ENCODE data around the gene PINK1.

PINK1 gene

GRCh38 chr1:20611652-20612051, 21.6 kb upstream of the PINK1 start:
- DNase-seq: no peak

GRCh38 chr1:20612221-20612746, 21.0 kb upstream of the PINK1 start:
- DNase-seq: no peak

- DNase-seq: no peak
These were observed 19.1 kb upstream of the PINK1 start for GRCh38 chr1:20614131-20614579.

GRCh38 chr1:20615946-20616846, 17.1 kb upstream of the PINK1 start:
- no peak for DNase-seq

DNA sequence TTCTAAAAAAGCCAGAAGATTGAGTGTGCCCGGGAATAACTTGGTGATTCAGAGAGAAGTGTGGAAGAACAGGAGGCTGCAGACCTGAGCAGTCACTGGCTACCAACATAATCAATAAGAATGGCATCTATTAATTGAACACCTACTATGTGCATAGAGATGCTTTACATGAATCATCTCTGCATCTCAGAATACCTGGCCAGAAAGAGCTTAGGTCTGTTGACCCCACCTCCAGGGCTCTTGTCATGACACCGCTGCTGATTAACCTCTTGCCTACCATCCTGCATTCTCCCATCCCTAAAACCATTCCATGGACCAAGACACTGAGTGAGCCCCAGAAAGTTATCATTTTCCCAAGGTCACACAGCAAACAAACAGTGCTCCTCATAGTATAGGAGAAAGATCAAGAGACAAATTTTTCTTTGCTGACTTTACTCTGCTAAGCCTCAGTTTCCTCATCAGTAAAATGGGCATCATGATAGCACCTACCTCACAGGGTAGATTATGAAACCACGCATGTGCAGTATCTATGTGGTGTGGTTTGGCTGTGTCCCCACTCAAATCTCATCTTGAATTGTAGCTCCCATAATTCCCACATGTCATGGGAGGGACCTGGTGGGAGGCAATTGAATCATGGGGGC, 16.3 kb upstream of the PINK1 start:
- DNase-seq: no peak

DNA sequence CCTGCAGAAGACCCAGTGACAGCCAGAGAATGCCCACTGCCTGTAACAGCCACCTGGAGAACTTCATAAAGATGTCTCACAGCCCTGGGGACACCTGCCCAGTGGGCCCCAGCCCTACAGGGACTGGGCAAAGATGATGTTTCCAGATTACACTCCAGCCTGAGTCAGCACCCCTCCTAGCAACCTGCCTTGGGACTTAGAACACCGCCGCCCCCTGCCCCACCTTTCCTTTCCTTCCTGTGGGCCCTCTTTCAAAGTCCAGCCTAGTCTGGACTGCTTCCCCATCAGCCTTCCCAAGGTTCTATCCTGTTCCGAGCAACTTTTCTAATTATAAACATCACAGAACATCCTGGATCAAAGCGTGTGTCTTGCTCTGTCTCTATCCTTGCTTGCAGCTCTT, 14.7 kb upstream of the PINK1 start:
- DNase-seq: no peak

DNA sequence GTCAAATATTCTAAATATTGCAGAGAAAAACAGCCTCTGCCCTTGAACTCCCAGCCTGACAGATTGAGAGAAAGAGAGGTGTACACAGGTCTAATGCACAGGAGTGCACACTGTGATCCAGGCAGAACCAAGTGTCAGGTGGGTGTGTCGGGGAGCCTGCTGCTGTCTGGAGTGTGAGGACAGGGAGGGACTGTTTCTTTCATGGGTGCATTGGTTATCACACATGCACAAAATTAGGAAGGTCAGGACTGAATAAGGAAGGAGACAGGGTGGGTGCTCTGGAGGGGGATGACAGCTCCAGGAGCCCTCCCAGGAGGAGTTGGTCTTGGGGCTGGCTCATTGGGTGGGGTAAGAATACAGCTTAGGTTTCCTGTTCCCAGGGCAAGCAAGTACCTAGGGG, 13.3 kb upstream of the PINK1 start:
- no peak for DNase-seq

DNA sequence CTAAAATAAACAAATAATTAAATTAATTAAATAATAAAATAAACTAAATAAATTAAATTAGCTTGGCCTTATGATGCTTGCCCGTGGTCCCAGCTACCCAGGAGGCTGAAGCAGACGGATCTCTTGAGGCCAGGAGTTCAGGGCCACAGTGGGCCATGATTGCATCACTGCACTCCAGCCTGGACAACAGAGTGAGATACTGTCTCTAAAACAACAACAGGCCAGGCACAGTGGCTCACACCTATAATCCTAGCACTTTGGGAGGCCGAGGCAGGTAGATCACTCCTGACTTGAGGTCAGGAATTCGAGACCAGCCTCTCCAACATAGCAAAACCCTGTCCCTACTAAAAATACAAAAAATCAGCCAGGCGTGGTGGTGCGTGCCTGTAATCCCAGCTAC, 12.2 kb upstream of the PINK1 start:
- DNase-seq: no peak

DNA sequence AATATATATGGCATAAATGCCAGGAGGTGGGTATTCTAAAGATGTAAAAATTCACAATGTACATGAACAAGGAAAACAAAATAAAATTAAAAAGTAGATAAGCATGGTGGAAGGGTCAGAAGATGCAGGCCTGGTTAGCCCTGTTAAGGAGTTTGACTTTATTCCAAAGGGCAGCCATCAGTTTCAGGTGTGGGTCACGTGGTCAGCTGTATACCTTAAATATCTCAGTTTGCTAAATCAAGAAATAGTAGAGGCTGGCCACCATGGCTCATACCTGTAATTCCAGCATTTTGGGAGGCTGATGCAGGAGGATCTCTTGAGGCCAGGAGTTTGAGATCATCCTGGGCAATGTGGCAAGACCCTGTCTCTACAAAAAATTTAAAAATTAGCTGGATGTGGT, 8.5 kb upstream of the PINK1 start:
- DNase-seq: no peak

GRCh38 chr1:20625176-20626097, 7.8 kb upstream of the PINK1 start:
- DNase-seq: no peak

- DNase-seq: no peak
These were observed 7.2 kb upstream of the PINK1 start for GRCh38 chr1:20626098-20626427.

GRCh38 chr1:20626524-20626923, 6.7 kb upstream of the PINK1 start:
- DNase-seq: no peak

- DNase-seq: no peak
These were observed 2.5 kb upstream of the PINK1 start for GRCh38 chr1:20630729-20631128.

- no peak for DNase-seq
These were observed 872 bp upstream of the PINK1 start for GRCh38 chr1:20632386-20632785.

DNA sequence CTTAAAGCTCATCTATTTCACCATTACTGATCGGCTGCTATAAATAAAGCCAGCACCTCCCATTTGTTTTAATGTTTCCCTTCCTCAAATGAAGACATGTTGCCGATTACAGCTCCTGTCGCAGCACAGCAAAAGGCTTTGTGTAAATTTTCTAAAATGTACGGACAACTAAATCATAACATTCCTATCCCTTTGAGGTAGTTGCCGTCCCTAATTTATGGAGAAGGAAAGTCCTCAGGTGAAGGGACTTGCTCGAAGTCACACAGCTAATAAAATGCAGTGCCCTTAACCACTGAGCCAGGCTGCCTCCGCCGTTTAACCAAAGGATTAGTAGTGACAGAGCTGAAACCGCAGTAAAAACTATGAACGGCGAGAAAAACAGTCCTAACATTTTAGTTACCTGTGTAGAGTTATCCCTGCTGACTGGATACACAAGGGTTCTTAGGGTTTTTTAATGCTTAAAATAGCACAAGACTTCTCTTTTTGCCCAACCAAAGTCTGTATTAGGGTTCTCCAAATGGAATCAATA, 871 bp downstream of the PINK1 start:
- DNase-seq: peak; percentile 3

DNA sequence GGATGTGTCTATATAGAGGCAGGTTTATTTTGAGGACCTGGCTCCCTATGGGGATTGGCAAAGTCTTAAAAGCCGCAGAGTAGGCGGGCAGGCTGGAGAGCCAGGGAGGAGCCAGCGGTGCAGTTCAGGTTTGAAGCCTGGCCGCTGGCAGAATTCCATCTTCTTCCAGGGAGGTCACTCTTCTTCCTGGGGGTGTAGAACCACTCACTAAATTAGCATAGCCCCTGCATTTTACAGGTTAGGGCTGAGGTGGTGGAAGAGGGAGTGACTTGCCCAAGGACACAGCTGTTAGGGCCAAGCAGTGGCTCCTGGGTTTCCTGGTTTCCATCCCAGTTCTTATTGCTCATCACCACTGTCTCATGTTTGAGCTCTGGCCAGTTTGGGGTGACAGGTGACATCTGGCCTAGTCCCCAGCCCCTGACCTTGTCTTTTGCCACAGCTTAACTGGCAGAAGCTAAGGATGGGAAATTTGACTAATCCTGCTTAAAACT, 1.4 kb downstream of the PINK1 start:
- no peak for DNase-seq

DNA sequence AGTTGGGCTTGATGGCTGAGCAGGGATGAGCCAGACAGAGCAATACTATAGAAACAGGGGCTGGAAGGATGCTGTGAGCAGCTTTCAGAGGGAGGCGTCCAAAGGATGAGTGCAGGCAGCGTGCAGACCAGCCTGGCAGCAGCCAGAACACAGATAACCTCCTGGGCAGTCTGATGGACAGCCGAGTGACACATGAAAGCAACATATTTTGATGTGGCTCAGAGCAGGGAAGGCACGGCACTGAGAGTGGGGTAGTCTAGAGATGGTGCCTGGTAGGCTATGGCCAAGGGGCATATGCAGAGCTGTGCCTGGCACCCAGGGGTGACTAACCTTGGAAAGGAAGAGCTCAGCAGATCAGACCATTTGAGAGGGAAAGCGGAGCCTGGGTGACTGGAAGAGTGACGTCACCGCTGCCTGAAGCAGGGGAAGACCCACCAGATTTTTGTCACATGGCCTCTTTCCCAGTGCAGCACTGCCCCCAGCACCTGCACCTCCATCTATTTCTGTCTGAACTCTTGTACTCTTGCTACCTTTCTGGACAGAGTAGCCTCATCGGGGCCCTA, 3.6 kb downstream of the PINK1 start:
- DNase-seq: no peak

- DNase-seq: peak; percentile 25
These were observed 6.9 kb downstream of the PINK1 start for GRCh38 chr1:20640183-20640597.

GRCh38 chr1:20641975-20642374, 8.7 kb downstream of the PINK1 start:
- no peak for DNase-seq

DNA sequence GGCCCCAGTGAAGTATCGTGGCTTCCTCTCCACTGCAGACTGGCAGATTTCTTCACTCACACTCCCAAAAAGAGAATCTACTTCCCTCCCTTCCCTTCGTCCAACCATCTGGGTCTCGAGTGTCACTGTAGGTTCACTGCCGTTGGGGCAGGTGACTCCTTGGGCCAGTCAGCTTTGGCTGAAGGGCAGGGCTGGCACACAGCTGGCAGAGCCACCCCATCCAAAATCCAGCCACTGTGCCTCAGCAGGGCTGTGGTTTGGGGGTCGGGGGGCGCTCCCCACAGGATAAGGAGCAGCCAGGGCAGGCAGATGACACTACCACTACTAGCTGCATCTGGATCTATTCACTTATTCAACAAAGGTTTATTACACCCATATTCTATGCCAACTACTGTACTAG, 9.8 kb downstream of the PINK1 start:
- no peak for DNase-seq

DNA sequence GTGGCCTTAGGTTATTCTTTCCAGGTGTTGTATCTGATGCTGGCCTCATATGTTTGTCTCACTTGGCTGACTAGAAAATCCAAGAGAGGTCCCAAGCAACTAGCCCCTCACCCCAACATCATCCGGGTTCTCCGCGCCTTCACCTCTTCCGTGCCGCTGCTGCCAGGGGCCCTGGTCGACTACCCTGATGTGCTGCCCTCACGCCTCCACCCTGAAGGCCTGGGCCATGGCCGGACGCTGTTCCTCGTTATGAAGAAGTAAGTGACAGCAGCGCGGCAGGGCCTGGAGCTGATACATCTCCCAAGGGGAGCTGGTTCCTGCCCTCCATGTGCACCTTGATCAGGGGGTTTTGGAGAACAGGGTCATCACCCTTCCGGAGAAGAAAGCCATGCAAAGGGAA, 11.2 kb downstream of the PINK1 start:
- DNase-seq: no peak

DNA sequence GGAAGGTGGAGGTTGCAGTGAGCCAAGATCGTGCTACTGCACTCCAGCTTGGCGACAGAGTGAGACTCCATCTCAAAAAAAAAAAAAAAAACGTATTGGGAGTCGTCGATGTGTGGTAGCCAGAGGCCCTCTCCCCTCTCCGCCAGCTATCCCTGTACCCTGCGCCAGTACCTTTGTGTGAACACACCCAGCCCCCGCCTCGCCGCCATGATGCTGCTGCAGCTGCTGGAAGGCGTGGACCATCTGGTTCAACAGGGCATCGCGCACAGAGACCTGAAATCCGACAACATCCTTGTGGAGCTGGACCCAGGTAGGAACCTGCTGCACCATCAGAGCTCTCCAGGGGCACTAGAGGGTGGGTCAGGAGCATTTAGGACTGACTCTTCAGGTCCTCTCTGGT, 12.2 kb downstream of the PINK1 start:
- DNase-seq: no peak
